DOHH2 (cell line): ENCODE results near the gene DHRS7C.

Experiments
- H3F3A ChIP-seq: fragments of 200-600 bp; sonication (generic), shearing (Covaris generic); 2 replicates; pipeline ENCODE4 v1.6.0; 2016; ENCODE audit warnings: antibody characterized with exemption, mild to moderate bottlenecking; ENCODE audit not compliant: control insufficient read depth, insufficient read depth
- H3K27ac ChIP-seq: fragments of 200-600 bp; sonication (generic); 2 replicates; pipeline ENCODE4 v1.5.1; 2014; ENCODE audit warnings: low read depth, mild to moderate bottlenecking, low read length, moderate library complexity
- H3K27me3 ChIP-seq: fragments of 200-600 bp; sonication (generic); 2 replicates; pipeline ENCODE4 v1.6.1; 2014; ENCODE audit warnings: mild to moderate bottlenecking, low read length, mixed read lengths; ENCODE audit not compliant: control insufficient read depth
- H3K36me3 ChIP-seq: fragments of 200-600 bp; sonication (generic); 2 replicates; pipeline ENCODE4 v1.6.1; 2014; ENCODE audit warnings: mild to moderate bottlenecking, low read length, moderate library complexity, mixed read lengths; ENCODE audit not compliant: control insufficient read depth
- H3K4me1 ChIP-seq: fragments of 200-600 bp; sonication (generic); 2 replicates; pipeline ENCODE4 v1.6.1; 2014; ENCODE audit warnings: mild to moderate bottlenecking, low read length, mixed read lengths; ENCODE audit not compliant: control insufficient read depth
- H3K4me2 ChIP-seq: fragments of 200-600 bp; sonication (generic); 2 replicates; pipeline ENCODE4 v1.6.0; 2014; ENCODE audit warnings: mild to moderate bottlenecking, low read length, moderate library complexity
- H3K4me3 ChIP-seq: fragments of 200-600 bp; sonication (generic); 2 replicates; pipeline ENCODE4 v1.5.1; 2014; ENCODE audit warnings: mild to moderate bottlenecking, low read length, mixed read lengths
- H3K79me2 ChIP-seq: fragments of 200-600 bp; sonication (generic); 2 replicates; pipeline ENCODE4 v1.6.1; 2014; ENCODE audit warnings: mild to moderate bottlenecking, low read length, mixed read lengths; ENCODE audit not compliant: control insufficient read depth
- H3K9me2 ChIP-seq: fragments of 200-600 bp; sonication (generic); replicated peaks from 2 replicates; pipeline ENCODE4 v1.6.1; 2014; ENCODE audit warnings: mild to moderate bottlenecking, low read length, mixed read lengths; ENCODE audit not compliant: control insufficient read depth
- H3K9me3 ChIP-seq: fragments of 200-600 bp; sonication (generic); 2 replicates; pipeline ENCODE4 v1.6.1; 2014; ENCODE audit warnings: antibody characterized with exemption, low read length, mixed read lengths; ENCODE audit not compliant: control insufficient read depth, insufficient read depth
- H4K20me1 ChIP-seq: fragments of 200-600 bp; sonication (generic); 2 replicates; pipeline ENCODE4 v1.6.0; 2014; ENCODE audit warnings: low read depth, mild to moderate bottlenecking, antibody characterized with exemption, low read length, moderate library complexity; ENCODE audit not compliant: control insufficient read depth, insufficient read depth
- CTCF ChIP-seq: fragments of 200-600 bp; sonication (generic); IDR thresholded peaks from one replicate; pipeline ENCODE4 v1.5.1; 2014; ENCODE audit warnings: antibody characterized with exemption, mild to moderate bottlenecking, low read depth, low read length; ENCODE audit not compliant: poor library complexity, severe bottlenecking
- EZH2phosphoT487 ChIP-seq: fragments of 200-600 bp; sonication (generic); IDR thresholded peaks from 2 replicates; pipeline ENCODE4 v1.6.1; 2017; ENCODE audit warnings: borderline replicate concordance, mild to moderate bottlenecking, antibody characterized with exemption, low read length, moderate library complexity, mixed read lengths

DHRS7C gene

DNA sequence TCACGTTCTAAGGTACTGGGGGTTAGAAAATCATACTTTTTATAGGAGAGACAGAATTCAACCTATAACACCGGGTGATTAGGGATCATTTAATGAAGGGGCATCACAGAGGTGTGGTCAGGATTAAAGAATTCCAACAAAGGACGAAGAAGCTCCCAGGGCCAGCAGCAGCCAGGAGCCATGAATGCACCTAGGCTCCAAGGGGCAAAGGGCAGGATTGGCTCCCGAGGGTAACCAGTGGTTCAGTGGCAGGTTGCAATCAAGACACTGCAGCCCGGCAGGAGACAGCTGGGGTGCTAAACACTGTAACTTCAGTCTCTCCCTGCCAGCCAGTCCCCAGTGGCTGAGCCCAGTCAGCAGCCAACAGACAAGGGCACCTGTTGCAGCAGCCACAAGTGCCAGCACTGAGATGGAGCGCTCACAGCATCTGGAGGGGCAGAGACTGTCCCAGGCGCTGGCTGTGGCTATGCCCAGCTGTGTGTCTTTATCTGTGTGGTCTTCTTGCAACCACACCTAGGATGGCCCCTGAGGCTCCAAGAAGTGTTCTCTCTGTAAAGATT lies 23.9 kb downstream of the DHRS7C start:
- Histone ChIP-seq H3K4me1 (no peaks in the 10 kb centered on the region), H3K79me2 (no peaks in the 10 kb centered on the region), H3K9me3 (no peaks in the 10 kb centered on the region), H3K36me3 (no peaks in the 10 kb centered on the region), H3K4me2 (no peak overlapping the region), H3K9me2 (no peaks in the 10 kb centered on the region), H3F3A (no peaks in the 10 kb centered on the region), H3K27ac (no peak overlapping the region), H3K27me3 (no peaks in the 10 kb centered on the region), H4K20me1 (no peaks in the 10 kb centered on the region), H3K4me3 (no peak overlapping the region)
- TF ChIP-seq EZH2phosphoT487 (no peak), CTCF (no peak)

- H3K4me3 ChIP-seq, result no peak overlapping the region
- no peak overlapping the region for H3K4me2 ChIP-seq
- no peak for TF ChIP-seq EZH2phosphoT487
- TF ChIP-seq CTCF, result no peak
- H3K27ac ChIP-seq, result no peak overlapping the region
- no peaks in the 10 kb centered on the region for H3F3A ChIP-seq
- H3K9me2 ChIP-seq, result no peaks in the 10 kb centered on the region
- H3K27me3 ChIP-seq, result no peaks in the 10 kb centered on the region
- no peaks in the 10 kb centered on the region for H3K4me1 ChIP-seq
- H3K9me3 ChIP-seq, result no peaks in the 10 kb centered on the region
- no peaks in the 10 kb centered on the region for H4K20me1 ChIP-seq
- no peaks in the 10 kb centered on the region for H3K79me2 ChIP-seq
- H3K36me3 ChIP-seq, result no peaks in the 10 kb centered on the region
Measured at GRCh38 chr17:9766970-9767369, 24.4 kb downstream of the DHRS7C start.

DNA sequence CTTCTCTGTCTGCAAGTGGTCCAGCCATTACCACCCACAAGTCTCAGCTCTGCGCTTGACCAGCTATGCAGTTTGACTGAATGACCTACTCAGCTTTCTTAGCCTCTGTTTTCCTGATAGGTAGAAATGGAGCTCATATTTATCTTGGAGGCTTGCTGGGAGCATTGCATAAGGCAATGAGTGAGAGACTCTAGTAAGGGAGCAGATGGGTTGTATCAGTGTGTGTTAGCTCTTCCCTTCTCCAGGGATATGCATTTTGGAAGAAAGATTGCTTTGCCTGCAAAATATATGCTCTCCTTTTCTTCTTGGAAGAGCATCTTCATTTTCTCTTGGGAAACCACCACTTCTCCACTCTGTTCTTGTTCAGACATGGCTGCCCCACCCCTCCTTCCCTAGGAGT lies 26.1 kb downstream of the DHRS7C start:
- Histone ChIP-seq H4K20me1 (no peaks in the 10 kb centered on the region), H3K9me2 (no peaks in the 10 kb centered on the region), H3K79me2 (no peaks in the 10 kb centered on the region), H3K27me3 (no peaks in the 10 kb centered on the region), H3K27ac (no peak overlapping the region), H3K36me3 (no peaks in the 10 kb centered on the region), H3K4me1 (no peaks in the 10 kb centered on the region), H3F3A (no peaks in the 10 kb centered on the region), H3K9me3 (no peaks in the 10 kb centered on the region), H3K4me2 (no peak overlapping the region), H3K4me3 (no peak overlapping the region)
- TF ChIP-seq CTCF (no peak), EZH2phosphoT487 (no peak)

GRCh38 chr17:9763643-9764042 lies 27.7 kb downstream of the DHRS7C start:
- Histone ChIP-seq H3K4me3 (no peak overlapping the region), H3K4me2 (no peak overlapping the region), H3K9me3 (no peaks in the 10 kb centered on the region), H3K4me1 (no peaks in the 10 kb centered on the region), H3K9me2 (no peaks in the 10 kb centered on the region), H3F3A (no peaks in the 10 kb centered on the region), H3K27me3 (no peaks in the 10 kb centered on the region), H3K36me3 (no peaks in the 10 kb centered on the region), H4K20me1 (no peaks in the 10 kb centered on the region), H3K27ac (no peak overlapping the region), H3K79me2 (no peaks in the 10 kb centered on the region)
- no peak for TF ChIP-seq EZH2phosphoT487
